WTC11 (cell line): ENCODE results near the gene ANKRD22. TPM values are rescaled to one million over a fixed set of nuclear protein-coding genes. Genes with fewer than 3 reads are reported as not detected.

Experiments
- ATAC-seq: fragments of 200-7000 bp; cut with Tn5 transposase; 2 replicates; pipeline ENCODE4 v1.10.0; 2021; ENCODE audit warnings: mild to moderate bottlenecking, moderate library complexity
- CTCF ChIA-PET: fragments of 300-600 bp; sonication (Branson Sonifier 250); formaldehyde crosslinking; loops from one replicate; lab custom pipeline; 2021; ENCODE audit warnings: antibody characterized with exemption; lab: Charles Lee
- POLR2A ChIA-PET: fragments of 350-600 bp; sonication (Branson Sonifier 250); formaldehyde crosslinking; loops from one replicate; lab custom pipeline; 2021; ENCODE audit warnings: antibody characterized with exemption; lab: Charles Lee
- DNase-seq: peaks from one replicate; pipeline ENCODE4 v3.0.0; 2021; ENCODE audit warnings: low spot score
- H3K27ac Mint-ChIP-seq: 2 replicates; pipeline ENCODE4 v1.8.0; 2021; ENCODE audit warnings: mixed read lengths
- H3K27me3 Mint-ChIP-seq: 2 replicates; pipeline ENCODE4 v1.8.0; 2021; ENCODE audit warnings: low read depth, mild to moderate bottlenecking, moderate library complexity, mixed read lengths
- H3K36me3 Mint-ChIP-seq: 2 replicates; pipeline ENCODE4 v1.8.0; 2021; ENCODE audit warnings: mixed read lengths
- H3K4me1 Mint-ChIP-seq: 2 replicates; pipeline ENCODE4 v1.8.0; 2022; ENCODE audit warnings: mixed read lengths
- H3K4me3 Mint-ChIP-seq: 2 replicates; pipeline ENCODE4 v1.8.0; 2021; ENCODE audit warnings: mild to moderate bottlenecking, moderate library complexity, mixed read lengths
- H3K9me3 Mint-ChIP-seq: 2 replicates; pipeline ENCODE4 v1.8.0; 2021; ENCODE audit warnings: mixed read lengths
- AFF4 ChIP-seq: sonication (generic); formaldehyde crosslinking; IDR thresholded peaks from 2 replicates; pipeline ENCODE4 v1.8.1; 2023; ENCODE audit warnings: mild to moderate bottlenecking, missing genetic modification reagents, borderline replicate concordance
- ATF1 ChIP-seq: sonication (generic); formaldehyde crosslinking; IDR thresholded peaks from 2 replicates; pipeline ENCODE4 v1.8.1; 2023; ENCODE audit warnings: mild to moderate bottlenecking, moderate library complexity, missing genetic modification reagents
- ATF3 ChIP-seq: sonication (generic); formaldehyde crosslinking; conservative IDR thresholded peaks from 2 replicates; pipeline ENCODE4 v1.8.1; 2022; ENCODE audit warnings: mild to moderate bottlenecking, missing genetic modification reagents
- CREM ChIP-seq: sonication (generic); formaldehyde crosslinking; IDR thresholded peaks from 2 replicates; pipeline ENCODE4 v1.8.1; 2022; ENCODE audit warnings: mild to moderate bottlenecking, missing genetic modification reagents, moderate library complexity
- ELF4 ChIP-seq: sonication (generic); formaldehyde crosslinking; IDR thresholded peaks from 2 replicates; pipeline ENCODE4 v1.8.1; 2022; ENCODE audit warnings: low read depth, mild to moderate bottlenecking, moderate library complexity, missing genetic modification reagents
- ESRRA ChIP-seq: sonication (generic); formaldehyde crosslinking; IDR thresholded peaks from 2 replicates; pipeline ENCODE4 v1.8.1; 2022; ENCODE audit warnings: mild to moderate bottlenecking, missing genetic modification reagents, borderline replicate concordance
- FOXK1 ChIP-seq: sonication (generic); formaldehyde crosslinking; IDR thresholded peaks from 2 replicates; pipeline ENCODE4 v1.8.0; 2022; ENCODE audit warnings: mild to moderate bottlenecking, moderate library complexity, missing genetic modification reagents
- GABPB1 ChIP-seq: sonication (generic); formaldehyde crosslinking; IDR thresholded peaks from 2 replicates; pipeline ENCODE4 v1.8.1; 2023; ENCODE audit warnings: mild to moderate bottlenecking, missing genetic modification reagents
- IRF2 ChIP-seq: sonication (generic); formaldehyde crosslinking; IDR thresholded peaks from 2 replicates; pipeline ENCODE4 v1.8.0; 2022; ENCODE audit warnings: low read depth, missing genetic modification reagents, borderline replicate concordance
- NR3C1 ChIP-seq: sonication (generic); formaldehyde crosslinking; conservative IDR thresholded peaks from 2 replicates; pipeline ENCODE4 v1.8.1; 2023; ENCODE audit warnings: low read depth, mild to moderate bottlenecking, missing genetic modification reagents
- OVOL2 ChIP-seq: fragments of 250-450 bp; sonication (Bioruptor Pico); IDR thresholded peaks from 2 replicates; pipeline ENCODE4 v1.9.0; 2021; ENCODE audit warnings: mild to moderate bottlenecking, borderline replicate concordance
- PRDM15 ChIP-seq: sonication (generic); formaldehyde crosslinking; IDR thresholded peaks from 2 replicates; pipeline ENCODE4 v1.8.0; 2022; ENCODE audit warnings: missing genetic modification reagents
- PRRX2 ChIP-seq: fragments of 250-450 bp; sonication (Bioruptor Pico); IDR thresholded peaks from 2 replicates; pipeline ENCODE4 v1.8.0; 2021; ENCODE audit warnings: mild to moderate bottlenecking
- SP1 ChIP-seq: sonication (generic); formaldehyde crosslinking; conservative IDR thresholded peaks from 2 replicates; pipeline ENCODE4 v1.8.1; 2022; ENCODE audit warnings: missing genetic modification reagents
- STAT6 ChIP-seq: sonication (generic); formaldehyde crosslinking; conservative IDR thresholded peaks from 2 replicates; pipeline ENCODE4 v1.8.1; 2023; ENCODE audit warnings: mild to moderate bottlenecking, low read depth, missing genetic modification reagents, moderate library complexity
- TCF7 ChIP-seq: sonication (generic); formaldehyde crosslinking; IDR thresholded peaks from 2 replicates; pipeline ENCODE4 v1.8.0; 2022; ENCODE audit warnings: mild to moderate bottlenecking, low read depth, missing genetic modification reagents, moderate library complexity
- ZBTB21 ChIP-seq: sonication (generic); formaldehyde crosslinking; IDR thresholded peaks from 2 replicates; pipeline ENCODE4 v1.8.1; 2023; ENCODE audit warnings: mild to moderate bottlenecking, missing genetic modification reagents, borderline replicate concordance
- ZNF423 ChIP-seq: fragments of 250-450 bp; sonication (Bioruptor Pico); IDR thresholded peaks from 2 replicates; pipeline ENCODE4 v2.1.2; 2022; ENCODE audit warnings: mild to moderate bottlenecking, moderate library complexity
- ZNF512 ChIP-seq: sonication (generic); formaldehyde crosslinking; IDR thresholded peaks from 2 replicates; pipeline ENCODE4 v1.8.1; 2022; ENCODE audit warnings: missing genetic modification reagents, borderline replicate concordance
- total RNA-seq: library from RNA; stranded (reverse); gene quantifications from 3 replicates; pipeline ENCODE4 v1.2.3, GENCODE V29; 2021
- TF ChIP-seq, protein P1 (sequence below): fragments of 250-450 bp; sonication (Bioruptor Pico); IDR thresholded peaks from 2 replicates; pipeline ENCODE4 v1.8.0; 2021; ENCODE audit warnings: mild to moderate bottlenecking

ANKRD22 gene
- total RNA-seq, 1 experiment from 2014 or later, result not detected

GRCh38 chr10:88826388-88826787 is 25.3 kb downstream of the ANKRD22 start (continued):
- TF ChIP-seq AFF4 (CRISPR knock-in tag) (no peak), CREM (CRISPR knock-in tag) (no peak), ATF1 (CRISPR knock-in tag) (no peak), PRRX2 (CRISPR knock-in tag) (no peak), PRDM15 (no peak), GABPB1 (CRISPR knock-in tag) (no peak), NR3C1 (CRISPR knock-in tag) (no peak)

DNA sequence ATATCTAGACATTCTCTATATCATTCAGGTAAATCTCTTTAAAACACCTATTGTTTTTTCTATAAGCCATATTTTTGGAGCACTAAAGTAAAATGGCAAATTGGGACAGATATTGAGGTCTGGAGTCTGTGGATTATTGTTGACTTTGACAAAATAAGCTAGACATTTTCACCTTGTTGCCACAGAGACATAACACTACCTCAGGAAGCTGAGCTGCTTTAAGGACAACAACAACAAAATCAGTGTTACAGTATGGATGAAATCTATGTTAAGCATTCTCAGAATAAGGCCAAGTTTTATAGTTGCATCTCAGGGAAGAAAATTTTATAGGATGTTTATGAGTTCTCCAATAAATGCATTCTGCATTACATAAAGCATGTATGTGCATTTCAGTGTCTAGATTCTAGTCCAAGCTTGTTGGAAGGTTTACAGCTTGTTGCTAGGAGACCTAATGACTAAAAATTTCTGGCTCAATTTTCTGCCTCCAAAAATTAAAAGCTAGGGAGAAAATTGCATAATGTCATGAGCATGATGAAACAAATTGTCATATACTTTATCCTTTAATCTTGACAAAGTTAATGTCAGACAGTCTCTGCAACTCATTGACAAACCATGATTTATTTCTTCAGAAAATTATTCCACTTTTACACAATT is 30.8 kb downstream of the ANKRD22 start:
- DNase-seq (no peak), ATAC-seq (no peak)

GRCh38 chr10:88819290-88819689 is 32.4 kb downstream of the ANKRD22 start:
- ChIA-PET CTCF (interaction anchor here (3.5 kb wide), 1 partner anchor 91 kb away, joined by 14 read pairs; no protein-coding TSS in a partner anchor), POLR2A (no interaction called here)
- no peaks in the 10 kb centered on the region for H3K9me3 Mint-ChIP-seq
- H3K4me3 Mint-ChIP-seq, result no peak overlapping the region
- ATAC-seq, result no peak
- H3K27me3 Mint-ChIP-seq, result peaks cover 5% of the 10 kb centered on the region; the same call in 1 of the 2 replicates
- no peaks in the 10 kb centered on the region for H3K4me1 Mint-ChIP-seq
- DNase-seq, result no peak
- no peak overlapping the region for H3K27ac Mint-ChIP-seq
- H3K36me3 Mint-ChIP-seq, result no peaks in the 10 kb centered on the region
- no peak for TF ChIP-seq IRF2 (CRISPR knock-in tag)
- TF ChIP-seq ZNF512 (CRISPR knock-in tag), result no peak
- no peak for TF ChIP-seq FOXK1 (CRISPR knock-in tag)
- no peak for TF ChIP-seq ATF1 (CRISPR knock-in tag)
- TF ChIP-seq ELF4 (CRISPR knock-in tag), result no peak
- TF ChIP-seq OVOL2 (CRISPR knock-in tag), result no peak
- TF ChIP-seq STAT6, result no peak
- TF ChIP-seq ATF3 (CRISPR knock-in tag), result no peak
- no peak for TF ChIP-seq ESRRA (CRISPR knock-in tag)
- no peak for TF ChIP-seq ZNF423 (CRISPR knock-in tag)

More for the DNA sequence above, 30.8 kb downstream of the ANKRD22 start:
- Mint-ChIP-seq H3K9me3 (no peaks in the 10 kb centered on the region), H3K4me3 (no peak overlapping the region), H3K4me1 (no peaks in the 10 kb centered on the region), H3K27me3 (peaks cover 5% of the 10 kb centered on the region; the same call in 1 of the 2 replicates), H3K27ac (no peak overlapping the region), H3K36me3 (no peaks in the 10 kb centered on the region)
- ChIA-PET POLR2A (no interaction called here), CTCF (interaction anchor here (0.7 to 1.5 kb wide), 4 partner anchors 15 to 238 kb away, joined by 3 to 5 read pairs (median 3); partner anchors contain the start of gene RNLS)
- no peak for TF ChIP-seq TCF7 (CRISPR knock-in tag)
- TF ChIP-seq ZBTB21, result no peak
- TF ChIP-seq, protein P1, sequence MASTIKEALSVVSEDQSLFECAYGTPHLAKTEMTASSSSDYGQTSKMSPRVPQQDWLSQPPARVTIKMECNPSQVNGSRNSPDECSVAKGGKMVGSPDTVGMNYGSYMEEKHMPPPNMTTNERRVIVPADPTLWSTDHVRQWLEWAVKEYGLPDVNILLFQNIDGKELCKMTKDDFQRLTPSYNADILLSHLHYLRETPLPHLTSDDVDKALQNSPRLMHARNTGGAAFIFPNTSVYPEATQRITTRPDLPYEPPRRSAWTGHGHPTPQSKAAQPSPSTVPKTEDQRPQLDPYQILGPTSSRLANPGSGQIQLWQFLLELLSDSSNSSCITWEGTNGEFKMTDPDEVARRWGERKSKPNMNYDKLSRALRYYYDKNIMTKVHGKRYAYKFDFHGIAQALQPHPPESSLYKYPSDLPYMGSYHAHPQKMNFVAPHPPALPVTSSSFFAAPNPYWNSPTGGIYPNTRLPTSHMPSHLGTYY (CRISPR knock-in tag), result no peak
- TF ChIP-seq GABPB1 (CRISPR knock-in tag), result no peak
- TF ChIP-seq SP1, result no peak
- TF ChIP-seq ELF4 (CRISPR knock-in tag), result no peak
- no peak for TF ChIP-seq PRRX2 (CRISPR knock-in tag)
